NT2/D1 (cell line): Measurements from ENCODE around the gene COMT.

ENCODE experiments used
- SUZ12 ChIP-seq: IDR thresholded peaks from 2 replicates; pipeline ENCODE4 v1.6.1; 2011; ENCODE audit not compliant: insufficient read length, insufficient read depth; ENCODE audit errors: extremely low read depth
- YY1 ChIP-seq: IDR thresholded peaks from 2 replicates; pipeline ENCODE4 v1.6.1; 2011; ENCODE audit not compliant: insufficient read length, insufficient read depth

DNA sequence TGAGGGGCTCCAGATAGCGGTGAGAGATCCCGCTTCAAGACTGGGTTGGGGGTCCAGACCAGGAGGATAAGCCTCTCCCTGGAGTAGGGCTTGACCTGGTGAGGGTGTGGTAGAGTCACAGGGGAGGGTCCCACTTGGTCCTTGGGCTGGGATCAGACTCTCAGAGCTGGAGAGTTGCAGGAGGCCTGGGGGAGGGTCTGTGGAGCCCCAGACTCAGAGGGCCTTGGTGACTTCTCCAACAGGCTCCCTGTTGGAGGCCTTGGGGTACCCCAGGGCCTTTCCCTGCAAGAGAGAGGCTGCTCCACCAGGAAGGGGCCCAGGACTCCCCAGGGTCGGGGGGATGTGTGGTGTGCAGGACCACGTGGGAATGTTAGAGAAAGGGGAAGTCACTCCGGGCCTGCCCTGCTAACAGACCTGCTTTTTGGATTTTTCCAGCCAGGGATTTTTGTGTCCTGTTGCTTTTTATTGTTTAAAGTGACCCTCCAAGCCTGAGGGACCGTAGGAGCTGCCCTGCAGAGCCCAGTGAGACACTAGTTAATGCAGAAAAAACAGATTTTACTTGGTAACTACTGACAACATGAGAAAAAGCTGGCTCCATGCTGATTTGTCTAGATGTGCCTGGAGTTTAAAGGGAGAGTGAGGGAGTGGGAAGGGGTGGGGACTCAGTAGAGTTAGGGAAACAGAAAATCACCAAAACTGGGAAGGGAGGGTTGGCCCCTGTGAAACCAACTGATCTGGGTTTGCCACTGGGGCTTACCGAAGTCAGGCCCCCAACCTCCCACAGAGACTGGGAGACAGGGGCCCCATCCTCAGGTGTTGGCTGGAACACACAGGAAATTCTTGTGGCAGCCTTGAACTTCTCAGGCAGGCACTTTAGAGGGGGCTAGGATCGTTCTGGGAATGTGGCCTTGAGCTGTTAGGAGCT lies 847 bp downstream of the COMT start:
- TF ChIP-seq SUZ12 (no peak), YY1 (no peak)
